NCI-H1092 treated with DMSO at 0.1 percent for 48 hours (cell line): ENCODE data around the gene GOLGA8S.
"Not testable (repeated sequence)": the region's sequence is repeated elsewhere in the genome, so short reads cannot be mapped to it uniquely, and the experiment has no call there.

Experiments
- DNase-seq: peaks from one replicate; lab custom pipeline; 2025; lab: John Stamatoyannopoulos, UW

GOLGA8S gene, protein sequence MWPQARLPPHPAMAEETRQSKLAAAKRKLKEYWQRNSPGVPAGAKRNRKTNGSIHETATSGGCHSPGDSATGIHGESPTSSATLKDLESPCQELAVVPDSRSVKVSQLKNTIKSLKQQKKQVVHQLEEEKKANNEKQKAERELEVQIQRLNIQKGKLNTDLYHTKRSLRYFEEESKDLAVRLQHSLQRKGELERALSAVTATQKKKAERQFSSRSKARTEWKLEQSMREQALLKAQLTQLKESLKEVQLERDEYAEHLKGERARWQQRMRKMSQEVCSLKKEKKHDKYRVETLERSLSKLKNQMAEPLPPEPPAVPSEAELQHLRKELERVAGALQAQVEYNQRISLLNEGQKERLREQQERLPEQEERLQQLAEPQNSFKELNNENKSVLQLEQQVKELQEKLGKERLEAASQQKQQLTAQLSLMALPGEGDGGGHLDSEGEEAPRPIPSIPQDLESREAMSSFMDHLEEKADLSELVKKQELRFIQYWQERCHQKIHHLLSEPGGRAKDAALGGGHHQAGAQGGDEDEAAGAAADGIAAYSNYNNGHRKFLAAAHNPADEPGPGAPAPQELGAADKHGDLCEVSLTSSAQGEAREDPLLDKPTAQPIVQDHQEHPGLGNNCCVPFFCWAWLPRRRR

GRCh38 chr15:23354448-23354847 is at the start of gene GOLGA8S:
Gene GOLGA8S (plus strand): TSS chr15:23354748. CDS start chr15:23354810, 62 bp downstream.
- DNase-seq = not testable (repeated sequence)

DNA sequence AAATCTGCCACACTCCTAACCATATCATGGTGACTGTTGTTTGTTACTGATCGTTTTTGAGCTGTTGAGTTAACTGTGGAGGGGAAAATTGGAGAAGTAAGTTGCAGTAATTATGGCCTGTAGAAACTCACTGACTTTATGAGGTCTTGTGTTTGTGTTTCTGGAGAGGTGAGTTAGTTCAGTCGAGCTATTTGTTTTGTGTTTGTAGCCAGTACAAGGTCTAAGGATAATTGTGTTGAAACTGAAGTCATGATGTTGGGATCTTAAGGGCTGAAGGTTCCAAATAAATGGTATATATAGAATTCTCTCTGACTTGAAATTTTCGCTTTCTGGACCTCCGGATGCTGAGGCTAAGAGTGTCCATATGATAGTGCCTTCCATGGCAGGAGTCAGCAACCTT is 49.7 kb upstream of the GOLGA8S start:
- not testable (repeated sequence) for DNase-seq

GRCh38 chr15:23305921-23306320 is 48.6 kb upstream of the GOLGA8S start:
- DNase-seq = not testable (repeated sequence)

DNA sequence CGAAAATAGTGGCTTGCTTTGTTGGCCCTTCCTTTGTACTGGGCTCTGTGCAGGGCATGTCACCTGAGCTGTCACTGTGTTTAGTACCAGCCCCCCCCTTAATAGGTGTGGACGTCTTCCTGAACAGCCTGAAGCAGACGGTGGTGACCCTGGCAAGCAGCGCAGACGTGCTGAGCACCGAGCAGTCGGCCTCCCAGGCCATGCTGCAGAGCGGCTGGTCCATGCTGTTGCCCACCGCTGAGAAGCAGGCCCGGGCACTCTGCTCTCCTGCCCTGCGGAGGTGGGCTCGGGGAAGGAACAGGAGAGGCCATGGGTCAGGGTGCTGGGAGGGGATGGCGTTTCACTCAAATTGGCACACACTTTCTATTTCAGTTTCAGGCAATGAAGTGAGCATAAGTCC is 43.3 kb upstream of the GOLGA8S start:
- not testable (repeated sequence) for DNase-seq

DNA sequence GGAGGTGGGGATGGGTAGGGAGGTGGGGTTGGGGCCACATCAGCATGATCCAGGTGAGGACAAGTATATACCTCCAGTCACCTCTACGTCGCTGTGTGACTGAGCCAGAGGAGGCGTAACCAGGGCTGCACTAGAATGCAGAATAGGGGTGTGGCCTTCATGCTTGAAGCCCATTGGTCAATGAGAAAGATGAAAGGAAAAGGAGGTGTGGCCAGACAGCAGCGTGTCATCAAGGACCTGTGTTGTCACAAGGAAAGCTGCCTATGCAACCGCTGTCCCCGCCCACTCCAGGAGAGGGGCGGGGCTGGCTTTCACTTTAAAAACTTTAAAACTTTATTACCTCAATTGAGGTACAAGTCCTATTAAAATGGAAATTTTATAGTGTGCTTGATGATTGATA is 20.5 kb upstream of the GOLGA8S start, which contains the start of gene GOLGA6L26:
Gene GOLGA6L26 (minus strand): TSS at position 101 of the 400 bp plus-strand sequence. CDS start 61 bp downstream, at position 40.
- not testable (repeated sequence) for DNase-seq

- DNase-seq = not testable (repeated sequence)
Measured at GRCh38 chr15:23362622-23363021, 8.1 kb downstream of the GOLGA8S start.

GRCh38 chr15:23364261-23364660 is 9.7 kb downstream of the GOLGA8S start:
- not testable (repeated sequence) for DNase-seq

DNA sequence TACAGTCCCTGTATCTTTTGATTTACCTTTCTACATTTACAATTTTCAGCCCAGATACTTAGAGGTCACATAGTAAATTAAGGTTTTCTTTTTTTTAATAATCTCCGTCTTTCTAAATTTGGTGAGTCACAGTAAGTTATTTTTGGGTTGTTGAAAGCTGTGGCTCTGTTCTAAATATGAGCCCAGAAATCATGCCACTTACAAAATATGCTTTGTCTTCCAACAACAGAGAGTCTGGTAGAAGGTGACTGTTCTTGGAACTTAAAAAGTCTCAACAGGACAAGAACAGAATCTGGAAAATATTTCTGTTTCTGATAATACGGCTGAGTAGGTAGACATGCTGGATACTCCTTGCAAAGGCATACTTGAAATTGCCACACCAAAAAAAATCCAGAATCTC is 16.0 kb downstream of the GOLGA8S start:
- DNase-seq = no peak

GRCh38 chr15:23371134-23371533 is 16.6 kb downstream of the GOLGA8S start:
- DNase-seq = not testable (repeated sequence)

DNA sequence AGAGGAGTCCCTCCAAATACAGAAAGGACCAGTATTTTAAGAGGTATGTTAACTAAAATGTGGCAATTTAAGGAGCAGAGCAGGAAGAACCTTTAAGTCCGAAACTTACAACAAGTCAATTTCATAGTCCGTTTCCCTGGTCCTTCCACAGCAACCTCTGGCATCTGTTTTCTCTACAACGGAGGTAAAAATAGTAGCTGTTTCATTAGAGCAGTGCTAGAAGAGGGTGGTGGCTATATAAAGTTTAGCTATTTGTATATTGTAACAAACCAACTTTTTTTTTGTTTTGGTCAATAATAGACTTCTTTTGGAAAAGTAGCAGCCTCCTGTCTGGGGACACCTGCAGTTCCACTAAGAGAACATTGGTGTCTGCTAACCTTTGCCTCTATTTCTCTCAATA is 17.3 kb downstream of the GOLGA8S start:
- DNase-seq = not testable (repeated sequence)

GRCh38 chr15:23372284-23372683 is 17.7 kb downstream of the GOLGA8S start:
- no peak for DNase-seq

DNA sequence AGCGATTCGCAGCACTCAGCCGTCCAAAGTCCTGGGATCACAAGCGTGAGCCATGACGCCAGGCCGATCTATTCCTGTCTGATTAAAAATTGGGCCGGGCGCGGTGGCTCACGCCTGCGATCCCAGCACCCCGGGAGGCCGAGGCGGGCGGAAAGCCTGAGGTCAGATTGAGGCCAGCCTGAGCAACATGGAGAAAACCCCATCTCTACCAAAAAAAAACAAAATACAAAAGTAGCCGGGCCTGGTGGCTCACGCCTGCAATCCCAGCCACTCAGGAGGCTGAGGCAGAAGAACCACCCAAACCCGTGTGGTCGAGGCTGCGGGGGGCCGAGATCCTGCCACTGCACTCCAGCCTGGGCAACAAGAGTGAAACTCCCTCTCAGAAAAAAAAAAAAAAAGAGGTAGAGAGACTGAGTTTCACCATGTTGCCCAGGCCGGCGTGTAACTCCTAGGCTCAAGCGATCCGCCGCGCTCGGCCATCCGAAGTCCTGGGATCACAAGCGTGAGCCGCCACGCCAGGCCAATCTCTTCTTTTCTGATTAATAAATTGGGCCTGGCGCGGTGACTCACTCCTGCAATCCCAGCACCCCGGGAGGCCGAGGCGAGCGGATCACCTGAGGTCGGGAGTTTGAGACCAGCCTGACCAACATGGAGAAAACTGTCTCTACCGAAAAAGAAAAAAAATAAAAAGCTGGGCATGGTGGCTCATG is 18.5 kb downstream of the GOLGA8S start:
- DNase-seq = not testable (repeated sequence)

DNA sequence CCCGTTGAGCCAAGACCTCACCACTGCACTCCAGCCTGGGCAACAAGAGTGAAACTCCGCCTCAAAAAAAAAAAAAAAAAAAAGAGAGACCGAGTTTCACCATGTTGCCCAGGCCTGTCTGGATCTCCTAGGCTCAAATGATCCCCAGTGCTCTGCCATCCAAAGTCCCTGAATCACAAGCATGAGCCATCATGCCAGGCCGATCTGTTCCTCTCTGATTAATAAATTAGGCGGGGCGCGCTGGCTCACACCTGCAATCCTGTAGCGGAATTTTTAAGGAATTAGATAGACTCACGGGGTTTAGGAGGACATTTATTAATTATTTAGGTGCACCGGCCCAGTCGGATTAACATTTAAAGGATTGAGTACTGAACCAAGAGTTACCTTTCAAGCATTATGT is 19.7 kb downstream of the GOLGA8S start:
- DNase-seq = not testable (repeated sequence)

DNA sequence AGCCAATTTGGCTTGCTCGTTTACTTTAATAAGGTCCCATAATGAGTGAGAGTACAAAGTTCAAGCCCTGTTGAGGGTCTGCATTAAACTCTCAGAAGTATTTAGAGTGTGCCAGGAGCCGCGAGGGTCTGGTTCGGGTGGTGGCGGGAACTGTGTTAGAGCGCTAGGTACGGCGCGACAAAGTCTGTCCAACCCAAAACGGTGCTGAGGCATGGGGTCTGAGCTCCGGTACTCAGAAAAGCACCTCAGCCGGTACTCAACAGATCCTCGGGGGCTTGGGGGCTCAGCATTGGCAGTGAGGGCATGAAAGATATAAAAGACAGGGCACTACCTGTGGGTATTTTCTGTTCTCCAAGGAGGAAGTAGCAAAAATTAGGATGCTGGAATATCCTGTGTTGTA is 24.4 kb downstream of the GOLGA8S start:
- DNase-seq = not testable (repeated sequence)

- DNase-seq = not testable (repeated sequence)
Measured at GRCh38 chr15:23380700-23381099, 26.2 kb downstream of the GOLGA8S start.

DNA sequence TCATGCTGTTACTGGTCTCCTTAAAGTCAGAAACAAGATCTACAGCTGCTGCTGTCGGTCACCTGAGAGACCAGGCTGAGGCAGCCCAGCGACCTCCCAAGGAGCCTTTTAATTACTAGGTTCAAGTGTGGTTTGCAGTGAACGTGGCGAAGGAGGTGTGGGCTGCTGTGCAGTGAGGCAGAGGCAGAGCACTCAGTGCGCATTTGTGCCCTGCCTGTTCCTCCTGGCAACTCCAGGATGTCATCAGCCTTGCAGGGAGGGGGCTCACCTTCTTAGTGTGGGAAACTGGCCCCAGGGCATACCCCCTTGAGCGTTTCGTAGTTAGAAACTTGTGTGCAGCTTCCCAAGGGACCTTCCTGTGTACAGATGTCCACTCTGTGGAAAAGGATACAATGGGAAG is 26.6 kb downstream of the GOLGA8S start:
- not testable (repeated sequence) for DNase-seq

- DNase-seq = no peak
Measured at GRCh38 chr15:23384371-23384770, 29.8 kb downstream of the GOLGA8S start.

DNA sequence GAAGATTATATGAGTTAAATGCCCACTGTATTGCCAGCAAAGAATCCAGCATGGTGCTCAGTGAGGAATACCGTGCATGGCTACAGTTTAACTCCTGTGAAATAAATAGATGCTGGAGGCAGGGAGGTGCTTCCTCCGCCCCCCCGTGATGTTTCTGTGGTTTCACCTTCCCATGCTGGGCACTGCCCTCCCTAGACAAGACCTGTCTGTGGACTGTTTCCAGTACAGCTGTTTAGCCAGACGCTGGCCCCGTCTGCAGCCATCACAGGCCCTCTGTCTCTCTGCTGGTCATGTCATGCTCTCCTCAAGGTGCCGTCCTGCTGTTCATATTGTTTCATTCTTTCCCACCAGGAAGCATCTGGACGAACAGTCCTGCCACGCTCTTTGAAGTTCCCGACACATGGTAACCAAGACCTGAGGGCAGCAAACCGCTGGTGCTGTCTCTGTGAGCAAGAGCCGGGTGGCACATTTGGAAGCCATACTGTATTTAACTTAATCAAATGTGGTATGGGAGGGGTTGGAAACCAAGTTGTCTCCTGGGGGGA is 31.4 kb downstream of the GOLGA8S start:
- DNase-seq = no peak

DNA sequence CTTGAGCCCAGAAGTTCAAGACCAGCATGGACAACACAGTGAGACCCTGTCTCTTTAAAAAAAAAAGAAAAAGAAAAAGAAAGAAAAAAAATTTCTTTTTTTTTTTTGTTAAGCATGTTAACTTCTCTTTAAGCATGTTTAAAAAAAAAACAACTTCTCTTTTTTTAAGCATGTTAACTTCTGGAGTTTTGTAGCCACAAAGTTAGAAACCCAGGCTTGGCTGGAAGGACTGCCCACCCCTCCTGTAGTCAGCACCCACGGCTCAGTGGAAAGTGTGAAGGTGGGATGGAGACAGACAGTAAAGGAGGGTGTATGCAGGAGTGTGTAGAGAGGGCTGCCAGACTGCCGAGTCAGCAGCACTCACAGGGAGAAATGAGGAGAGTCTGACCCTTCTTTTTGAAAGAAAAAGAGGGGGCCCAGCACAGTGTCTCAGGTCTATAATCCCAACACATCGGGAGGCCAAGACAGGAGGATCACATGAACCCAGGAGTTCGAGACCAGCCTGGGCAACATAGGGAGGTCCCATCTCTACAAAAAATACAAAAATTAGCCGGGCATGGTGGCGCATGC is 33.2 kb downstream of the GOLGA8S start:
- DNase-seq = no peak

GRCh38 chr15:23395030-23395692 is 40.6 kb downstream of the GOLGA8S start:
- no peak for DNase-seq

GRCh38 chr15:23395832-23396231 is 41.3 kb downstream of the GOLGA8S start:
- DNase-seq = no peak
